Subcutaneous adipose tissue (tissue), 4 donors: ENCODE data around the gene ARHGEF10L. TPM values are rescaled to one million over a fixed set of nuclear protein-coding genes. Genes with fewer than 3 reads are reported as not detected.

Source experiments
- total RNA-seq, 4 donors: library from RNA; depleted of rRNA; stranded (reverse); fragments of >200 nt; gene quantifications; one replicate each; pipeline ENCODE4 v1.1.0, GENCODE V29; 2016
- TF ChIP-seq, protein P1 (sequence below): fragments of 450-650 bp; IDR thresholded peaks from one replicate; pipeline ENCODE4 v1.5.1; 2016; ENCODE audit warnings: low read depth, mild to moderate bottlenecking, control low read depth, antibody characterized with exemption, moderate library complexity

The ARHGEF10L gene
- total RNA-seq, 4 donors from 2014 or later, result 19.1 to 54.6 (median 41.7) TPM

DNA sequence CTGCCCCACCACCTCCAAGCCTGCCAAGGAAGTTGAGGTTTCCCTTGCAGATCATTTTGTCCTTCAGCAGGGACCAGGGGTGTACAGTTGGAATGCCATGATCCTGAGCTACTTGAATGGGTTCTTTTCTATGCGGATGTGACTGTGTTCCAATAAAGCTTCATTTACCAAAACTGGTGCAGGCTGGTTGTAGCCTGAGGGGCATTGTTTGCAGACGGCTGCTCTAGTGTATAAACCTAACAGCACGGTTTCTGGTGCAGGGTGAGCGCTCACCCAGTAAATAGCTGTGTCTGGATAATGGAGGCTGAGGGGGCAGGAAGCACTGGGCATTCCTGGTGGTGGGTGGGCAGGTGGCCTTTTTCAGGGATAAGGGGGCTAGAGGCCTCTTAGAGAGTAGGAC, 142.9 kb downstream of the ARHGEF10L start:
- TF ChIP-seq, protein P1, sequence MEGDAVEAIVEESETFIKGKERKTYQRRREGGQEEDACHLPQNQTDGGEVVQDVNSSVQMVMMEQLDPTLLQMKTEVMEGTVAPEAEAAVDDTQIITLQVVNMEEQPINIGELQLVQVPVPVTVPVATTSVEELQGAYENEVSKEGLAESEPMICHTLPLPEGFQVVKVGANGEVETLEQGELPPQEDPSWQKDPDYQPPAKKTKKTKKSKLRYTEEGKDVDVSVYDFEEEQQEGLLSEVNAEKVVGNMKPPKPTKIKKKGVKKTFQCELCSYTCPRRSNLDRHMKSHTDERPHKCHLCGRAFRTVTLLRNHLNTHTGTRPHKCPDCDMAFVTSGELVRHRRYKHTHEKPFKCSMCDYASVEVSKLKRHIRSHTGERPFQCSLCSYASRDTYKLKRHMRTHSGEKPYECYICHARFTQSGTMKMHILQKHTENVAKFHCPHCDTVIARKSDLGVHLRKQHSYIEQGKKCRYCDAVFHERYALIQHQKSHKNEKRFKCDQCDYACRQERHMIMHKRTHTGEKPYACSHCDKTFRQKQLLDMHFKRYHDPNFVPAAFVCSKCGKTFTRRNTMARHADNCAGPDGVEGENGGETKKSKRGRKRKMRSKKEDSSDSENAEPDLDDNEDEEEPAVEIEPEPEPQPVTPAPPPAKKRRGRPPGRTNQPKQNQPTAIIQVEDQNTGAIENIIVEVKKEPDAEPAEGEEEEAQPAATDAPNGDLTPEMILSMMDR, result no peak

DNA sequence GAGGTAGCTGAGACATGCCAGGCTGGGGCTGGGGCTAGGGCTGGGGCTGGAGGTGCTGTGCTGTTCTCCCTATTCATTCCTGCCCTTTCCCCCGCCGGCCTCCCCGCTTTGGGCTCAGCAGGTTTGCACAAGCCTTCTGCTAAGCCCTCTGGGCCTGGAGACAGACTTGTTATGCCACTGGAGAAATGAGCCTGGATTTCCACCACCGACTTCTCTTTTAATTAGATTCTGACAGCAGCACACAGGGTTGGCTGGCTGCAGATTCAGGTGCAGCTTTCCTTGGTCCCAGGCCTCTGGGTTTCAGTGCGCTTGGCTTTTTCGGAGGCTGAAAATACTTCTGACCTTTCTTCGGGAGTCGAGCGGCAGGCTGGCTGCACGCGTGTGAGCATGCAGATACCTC, 144.1 kb downstream of the ARHGEF10L start:
- TF ChIP-seq, protein P1, result no peak

DNA sequence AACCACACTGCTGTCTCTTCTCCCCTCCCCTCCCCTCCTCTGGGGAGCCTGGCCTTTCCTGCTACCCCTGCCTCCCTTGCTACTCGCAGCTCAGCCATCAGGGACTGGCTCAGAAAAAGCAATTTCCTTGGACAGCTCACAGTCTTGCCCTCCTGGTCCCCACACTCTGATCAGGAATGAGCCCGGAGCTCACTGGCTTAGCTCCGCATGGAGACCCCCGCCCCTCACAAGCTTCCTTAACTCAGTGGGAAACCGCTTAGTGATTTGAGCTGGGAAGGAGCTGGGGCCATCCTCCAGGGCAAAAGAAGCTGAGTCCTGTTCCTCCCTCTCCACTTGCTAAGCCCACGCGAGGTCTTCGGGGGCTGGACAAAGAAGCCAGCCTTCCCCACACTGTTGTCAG, 145.3 kb downstream of the ARHGEF10L start:
- TF ChIP-seq, protein P1, result no peak

DNA sequence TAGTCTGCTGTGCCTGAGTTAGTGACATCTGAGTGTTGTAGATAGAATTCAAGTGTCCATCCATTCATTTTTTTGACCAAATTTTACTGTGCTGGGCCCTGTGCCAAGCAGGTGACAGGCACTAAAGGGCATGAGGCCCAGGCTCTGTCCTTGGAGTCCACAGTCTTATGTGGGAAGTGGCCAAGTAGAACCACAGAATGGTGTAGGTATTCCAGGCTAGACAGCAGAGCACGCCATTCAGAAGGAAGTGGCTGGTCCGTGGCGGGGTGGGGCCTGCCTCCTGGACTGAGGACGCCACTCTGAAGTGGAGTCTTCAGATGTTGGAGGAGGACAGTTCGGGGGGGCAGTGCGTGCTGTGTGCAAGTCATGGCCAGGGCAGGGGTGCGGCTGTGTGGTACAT, 146.8 kb downstream of the ARHGEF10L start:
- TF ChIP-seq, protein P1, result no peak

DNA sequence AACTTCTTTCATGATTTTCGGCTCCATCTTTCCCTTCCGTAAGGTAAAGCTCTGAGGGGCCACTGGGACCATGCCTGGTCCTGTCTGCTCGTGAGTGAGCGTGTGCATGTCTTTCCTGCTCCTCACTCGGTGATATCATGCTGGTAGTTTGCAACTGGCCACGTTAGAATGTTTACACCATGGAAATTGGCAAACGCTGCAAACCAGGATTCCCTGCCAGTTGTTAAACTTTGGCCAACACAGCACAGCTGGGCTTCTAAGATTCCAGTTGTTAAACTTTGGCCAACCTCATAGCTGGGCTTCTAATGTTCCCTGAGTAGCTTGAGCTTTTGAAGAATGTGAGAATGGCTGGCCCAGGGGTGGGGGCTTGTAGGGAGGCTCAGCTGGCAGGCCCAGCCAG, 147.6 kb downstream of the ARHGEF10L start:
- TF ChIP-seq, protein P1, result no peak

DNA sequence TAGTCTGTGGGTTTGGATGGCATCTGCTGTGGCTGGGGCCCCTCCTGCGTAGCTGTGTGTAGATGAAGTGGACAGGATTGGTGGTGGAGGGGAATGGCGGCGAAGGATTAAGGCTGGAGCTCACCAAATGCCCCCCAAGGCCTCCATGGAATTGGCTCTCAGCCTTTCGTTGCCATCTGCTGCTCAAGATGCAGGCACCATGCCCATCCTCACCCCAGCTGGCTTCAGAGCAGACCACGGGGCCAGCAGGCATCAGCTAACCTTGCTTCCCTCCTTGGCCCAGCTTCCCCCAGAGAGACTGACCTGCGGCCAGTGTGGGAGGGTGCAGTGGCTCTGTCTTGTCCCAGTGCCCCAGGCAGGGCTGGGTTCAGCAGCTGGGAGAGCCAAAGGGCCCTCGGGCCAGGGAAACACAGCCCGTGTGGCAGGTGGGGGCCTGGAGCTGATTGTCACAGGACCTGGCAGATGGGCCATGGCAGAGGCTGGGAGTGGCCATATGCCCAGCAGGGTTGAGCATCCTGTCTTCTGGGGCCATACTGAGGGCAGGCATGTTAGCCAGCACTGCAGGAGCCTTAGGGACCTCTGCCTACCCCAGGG, 148.8 kb downstream of the ARHGEF10L start:
- TF ChIP-seq, protein P1, result no peak

DNA sequence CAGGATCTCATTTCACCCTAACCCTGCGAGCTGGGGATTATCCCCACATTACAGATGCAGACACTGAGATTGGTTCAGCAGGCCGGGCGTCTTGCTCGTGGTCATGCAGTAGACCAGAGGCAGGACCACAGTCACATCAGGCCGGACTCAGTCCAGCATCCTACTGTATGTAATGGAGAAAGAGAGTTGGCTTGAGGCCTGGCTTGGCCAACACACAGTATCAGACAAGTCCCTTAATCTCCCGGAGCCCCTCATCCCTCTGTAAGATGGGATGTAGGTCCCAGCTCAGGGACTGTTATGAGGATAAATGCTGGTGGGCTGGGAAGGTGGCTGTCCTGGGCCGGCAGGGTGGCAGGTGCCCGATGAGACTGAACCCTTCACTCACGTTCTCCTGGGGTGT, 149.5 kb downstream of the ARHGEF10L start:
- TF ChIP-seq, protein P1, result no peak
